ENCODE results near the gene PRR14. TPM values are rescaled to one million over a fixed set of nuclear protein-coding genes. Genes with fewer than 3 reads are reported as not detected.
A peak's percentile ranks its signal among the peaks of the same experiment; 100 is the strongest.
"Not testable (repeated sequence)": the region's sequence is repeated elsewhere in the genome, so short reads cannot be mapped to it uniquely, and the experiment has no call there.

PRR14 gene
- total RNA-seq, 1 experiment from 2014 or later = 5.4 TPM

DNA sequence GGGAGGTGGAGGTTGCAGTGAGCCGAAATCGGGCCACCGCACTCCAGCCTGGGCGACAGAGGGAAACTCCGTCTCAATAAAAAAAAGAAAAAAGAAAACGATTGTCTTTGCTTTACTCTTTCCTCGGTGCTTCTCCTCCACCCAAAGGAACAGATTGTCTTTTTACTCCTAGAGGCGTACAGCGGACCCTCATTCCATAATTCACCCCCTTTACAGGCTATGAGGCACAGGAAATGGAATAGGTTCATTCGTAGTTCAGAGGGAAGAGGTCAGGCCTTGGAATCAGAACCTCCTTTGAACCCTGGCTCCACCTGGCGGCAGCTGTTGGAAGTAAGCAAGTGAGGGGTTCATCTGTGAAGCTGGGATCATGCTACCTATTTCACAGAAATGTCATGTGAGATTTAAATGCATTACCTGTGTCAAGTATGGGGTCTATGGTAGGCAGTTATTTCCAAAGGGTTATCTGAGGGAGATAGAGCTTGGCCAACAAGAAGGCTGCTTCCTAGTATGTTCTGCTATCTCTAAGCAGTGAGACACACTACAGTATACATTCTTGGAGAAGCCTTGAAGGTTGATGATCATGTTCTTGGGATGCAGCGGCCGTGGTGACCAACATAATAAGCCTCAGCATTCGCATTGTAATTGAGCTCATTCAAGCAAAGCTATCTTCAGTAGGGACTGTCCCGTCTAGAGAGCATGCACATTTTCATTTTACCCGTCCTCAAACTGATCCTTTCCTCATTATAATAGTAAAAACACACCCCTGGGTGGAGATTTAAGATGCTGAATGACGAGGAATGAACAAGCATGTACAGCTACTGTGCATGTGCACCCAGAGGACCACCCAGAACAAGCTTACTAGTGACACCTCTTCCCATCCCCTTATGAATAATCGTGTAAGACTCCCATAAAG, 21.9 kb upstream of the PRR14 start:
- DNase-seq (ENCODE audit: low spot score) = peak; percentile 84
- in situ Hi-C loops (cut with HindIII; ENCODE audit: low sequenced_read_pairs) = loop anchor here (25.0 kb wide), 1 partner anchor 217 kb away; the partner anchor contains the start of gene ZNF771

DNA sequence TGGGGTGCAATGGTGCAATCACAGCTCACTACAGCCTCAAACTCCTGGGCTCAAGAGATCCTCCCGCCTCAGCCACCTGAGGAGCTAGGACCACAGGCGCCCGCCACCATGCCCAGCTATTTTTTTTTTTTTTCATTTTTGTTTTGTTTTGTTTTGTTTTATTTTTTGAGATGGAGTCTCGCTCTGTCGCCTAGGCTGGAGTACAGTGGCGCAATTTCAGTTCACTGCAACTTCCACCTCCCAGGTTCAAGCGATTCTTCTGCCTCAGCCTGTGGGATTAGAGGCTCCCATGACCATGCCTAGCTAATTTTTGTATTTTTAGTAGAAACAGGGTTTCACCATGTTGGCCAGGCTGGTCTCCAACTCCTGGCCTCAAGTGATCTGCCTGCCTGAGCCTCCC, 18.3 kb upstream of the PRR14 start:
- in situ Hi-C loops (cut with HindIII; ENCODE audit: low sequenced_read_pairs) = loop anchor here (5.0 to 25.0 kb wide), 2 partner anchors 60 to 220 kb away; partner anchors contain the start of gene ZNF771
- DNase-seq (ENCODE audit: low spot score) = not testable (repeated sequence)

DNA sequence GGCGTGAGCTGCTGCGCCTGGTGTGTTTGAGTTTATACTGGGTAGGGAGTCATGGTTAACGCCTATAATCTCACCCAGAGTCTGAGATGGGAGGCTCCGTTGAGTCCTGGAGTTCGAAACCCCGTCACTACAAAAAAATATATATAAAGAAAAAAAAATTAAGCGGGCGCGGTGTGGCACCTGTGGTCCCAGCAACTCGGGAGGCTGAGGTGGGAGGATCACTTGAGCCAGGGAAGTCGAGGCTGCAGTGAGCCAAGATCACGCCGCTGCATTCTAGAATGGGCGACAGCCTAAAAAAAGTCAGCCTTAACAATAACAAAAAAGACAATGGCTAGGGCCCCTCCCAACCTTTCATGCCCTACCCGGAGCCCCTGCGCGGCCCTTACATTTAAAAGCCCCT, 17.2 kb upstream of the PRR14 start:
- no peak for DNase-seq (ENCODE audit: low spot score)
- in situ Hi-C loops (cut with HindIII; ENCODE audit: low sequenced_read_pairs) = loop anchor here (5.0 to 25.0 kb wide), 2 partner anchors 59 to 221 kb away; partner anchors contain the start of gene ZNF771

DNA sequence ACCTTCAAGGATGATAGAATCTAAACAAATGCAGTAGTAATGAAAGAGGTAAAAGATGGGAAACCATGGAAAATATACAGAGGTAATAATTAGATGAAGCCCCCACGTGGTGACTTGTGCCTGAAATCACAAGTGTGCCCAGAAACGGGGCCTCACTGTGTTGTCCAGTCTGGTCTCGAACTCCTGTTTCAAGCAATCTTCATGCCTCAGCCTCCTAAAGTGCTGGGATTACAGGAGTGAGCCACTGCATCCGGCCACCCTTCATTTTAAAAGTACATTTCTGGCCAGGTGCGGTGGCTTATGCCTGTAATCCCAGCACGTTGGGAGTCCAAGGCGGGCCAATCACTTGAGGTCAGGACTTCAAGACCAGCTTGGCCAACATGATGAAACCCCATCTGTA, 14.2 kb upstream of the PRR14 start:
- in situ Hi-C loops (cut with HindIII; ENCODE audit: low sequenced_read_pairs) = loop anchor here (25.0 kb wide), 1 partner anchor 224 kb away; the partner anchor contains the start of gene ZNF771
- DNase-seq (ENCODE audit: low spot score) = no peak

DNA sequence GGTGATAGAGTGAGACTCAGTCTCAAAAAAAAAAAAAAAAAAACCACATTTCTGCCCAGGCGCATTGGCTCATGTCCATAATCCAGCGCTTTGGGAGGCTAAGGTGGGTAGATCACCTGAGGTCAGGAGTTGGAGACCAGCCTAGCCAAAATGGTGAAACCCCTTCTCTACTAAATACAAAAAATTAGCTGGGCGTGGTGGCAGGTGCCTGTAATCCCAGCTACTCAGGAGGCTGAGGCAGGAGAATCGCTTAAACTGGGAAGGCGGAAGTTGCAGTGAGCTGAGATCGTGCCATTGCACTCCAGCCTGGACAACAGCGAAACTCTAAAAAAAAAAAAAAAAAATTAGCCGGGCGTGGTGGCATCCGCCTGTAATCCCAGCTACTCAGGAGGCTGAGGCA, 13.6 kb upstream of the PRR14 start:
- in situ Hi-C loops (cut with HindIII; ENCODE audit: low sequenced_read_pairs) = loop anchor here (25.0 kb wide), 1 partner anchor 225 kb away; the partner anchor contains the start of gene ZNF771
- not testable (repeated sequence) for DNase-seq (ENCODE audit: low spot score)

DNA sequence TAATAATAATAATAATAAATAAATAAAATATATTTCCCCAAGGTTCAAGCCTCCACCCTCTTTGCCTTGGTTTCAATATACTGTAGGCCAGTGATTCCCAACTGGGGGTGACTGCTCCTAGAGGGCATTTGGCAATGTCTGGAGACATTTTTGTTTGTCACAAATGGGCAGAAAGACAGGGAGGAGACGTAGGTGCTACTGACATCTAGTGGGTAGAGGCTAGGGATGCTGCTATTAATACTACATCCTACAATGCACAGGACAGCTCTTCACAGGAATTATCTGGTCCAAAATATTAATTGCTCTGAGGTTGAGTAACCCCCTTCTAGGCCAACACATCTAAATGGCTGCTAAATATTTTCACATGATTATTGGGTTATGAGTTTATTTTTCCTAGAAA, 12.8 kb upstream of the PRR14 start:
- peak; percentile 34 for DNase-seq (ENCODE audit: low spot score)
- in situ Hi-C loops (cut with HindIII; ENCODE audit: low sequenced_read_pairs) = loop anchor here (25.0 kb wide), 1 partner anchor 226 kb away; the partner anchor contains the start of gene ZNF771

DNA sequence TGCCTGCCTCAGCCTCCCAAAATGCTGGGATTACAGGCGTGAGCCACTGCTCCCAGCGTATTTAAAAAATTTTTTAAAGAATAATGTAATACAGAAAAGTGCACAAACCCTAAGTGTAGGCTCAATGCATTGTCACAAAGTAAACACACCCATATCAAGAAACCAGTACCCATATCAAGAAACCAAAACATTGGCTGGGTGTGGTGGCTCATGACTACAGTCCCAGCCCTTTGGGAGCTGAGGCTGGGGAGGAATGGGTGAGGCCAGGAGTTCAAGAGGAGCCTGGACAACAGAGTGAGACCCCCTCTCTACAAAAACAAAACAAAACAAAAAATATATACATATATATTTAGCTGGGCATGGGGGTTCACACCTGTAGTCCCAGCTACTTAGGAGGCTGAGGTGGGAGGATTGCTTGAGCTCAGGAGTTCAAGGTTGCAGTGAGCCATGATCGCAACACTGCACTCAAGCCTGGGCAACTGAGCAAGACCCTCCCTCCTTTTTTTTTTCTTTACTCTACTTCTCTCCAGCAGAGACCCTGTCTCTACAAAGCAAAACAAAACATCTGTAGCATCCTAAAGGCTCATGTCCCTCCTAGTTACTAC, 9.3 kb upstream of the PRR14 start:
- in situ Hi-C loops (cut with HindIII; ENCODE audit: low sequenced_read_pairs) = loop anchor here (25.0 kb wide), 1 partner anchor 229 kb away; the partner anchor contains the start of gene ZNF771

DNA sequence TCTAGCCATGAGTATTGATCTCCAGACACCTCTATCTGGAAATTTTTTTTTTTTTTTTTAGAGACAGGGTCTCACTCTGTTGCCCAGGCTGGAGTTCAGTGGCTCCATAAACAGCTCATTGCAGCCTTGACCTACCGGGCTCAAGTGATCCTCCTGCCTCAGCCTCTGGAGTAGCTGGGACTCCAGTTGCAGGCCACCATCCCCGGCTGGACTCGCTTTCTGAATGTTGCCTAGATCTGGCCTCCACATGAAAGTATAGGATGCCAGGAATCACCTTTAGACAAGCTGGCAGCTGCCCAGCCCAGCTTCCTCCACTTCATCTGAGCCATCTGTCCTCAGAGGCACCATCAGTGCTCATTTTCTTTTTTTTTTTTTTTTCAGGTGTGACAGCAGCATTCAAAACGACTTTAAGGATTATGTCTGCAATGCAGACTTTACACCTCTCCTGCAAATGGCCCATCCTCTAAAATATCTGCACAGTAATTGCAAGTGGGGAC, 6.4 kb upstream of the PRR14 start:
- DNase-seq (ENCODE audit: low spot score) = peak; percentile 95
- in situ Hi-C loops (cut with HindIII; ENCODE audit: low sequenced_read_pairs) = loop anchor here (25.0 kb wide), 1 partner anchor 232 kb away; the partner anchor contains the start of gene ZNF771

More for the DNA sequence above, 9.3 kb upstream of the PRR14 start:
- DNase-seq (ENCODE audit: low spot score) = no peak

DNA sequence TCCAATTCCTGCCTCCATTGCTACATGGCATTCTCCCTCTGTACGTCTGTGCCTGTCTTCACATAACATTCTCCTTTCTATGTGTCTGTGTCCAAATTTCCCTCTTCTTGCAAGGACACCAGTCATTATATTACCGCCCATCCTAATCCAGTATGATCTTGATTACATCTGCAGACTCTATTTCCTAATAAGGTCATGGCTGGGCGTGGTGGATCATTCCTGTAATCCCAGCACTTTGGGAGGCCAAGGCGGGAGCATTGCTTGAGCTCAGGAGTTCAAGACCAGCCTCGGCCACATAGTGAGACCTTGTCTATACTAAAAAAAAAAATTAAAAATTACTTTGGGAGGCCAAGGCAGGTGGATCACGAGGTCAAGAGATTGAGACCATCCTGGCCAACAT, 5.0 kb upstream of the PRR14 start:
- in situ Hi-C loops (cut with HindIII; ENCODE audit: low sequenced_read_pairs) = loop anchor here (25.0 kb wide), 1 partner anchor 233 kb away; the partner anchor contains the start of gene ZNF771
- no peak for DNase-seq (ENCODE audit: low spot score)

DNA sequence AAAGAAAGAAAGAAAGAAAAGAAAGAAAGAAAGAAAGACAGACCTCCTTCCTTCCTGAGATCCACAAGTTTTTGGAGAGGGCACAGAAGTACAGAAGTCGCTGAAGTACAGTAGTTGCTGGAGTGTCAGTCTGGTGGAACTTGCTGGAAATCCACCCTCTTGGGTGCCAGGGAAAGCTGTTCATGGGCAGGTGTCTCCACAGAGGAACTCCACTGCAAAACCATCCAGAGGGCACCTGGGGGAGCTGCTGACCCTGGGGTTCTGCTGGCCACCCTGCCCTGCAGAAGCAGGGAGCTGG, 3.5 kb upstream of the PRR14 start:
- in situ Hi-C loops (cut with HindIII; ENCODE audit: low sequenced_read_pairs) = loop anchor here (25.0 kb wide), 1 partner anchor 235 kb away; the partner anchor contains the start of gene ZNF771
- DNase-seq (ENCODE audit: low spot score) = no peak

DNA sequence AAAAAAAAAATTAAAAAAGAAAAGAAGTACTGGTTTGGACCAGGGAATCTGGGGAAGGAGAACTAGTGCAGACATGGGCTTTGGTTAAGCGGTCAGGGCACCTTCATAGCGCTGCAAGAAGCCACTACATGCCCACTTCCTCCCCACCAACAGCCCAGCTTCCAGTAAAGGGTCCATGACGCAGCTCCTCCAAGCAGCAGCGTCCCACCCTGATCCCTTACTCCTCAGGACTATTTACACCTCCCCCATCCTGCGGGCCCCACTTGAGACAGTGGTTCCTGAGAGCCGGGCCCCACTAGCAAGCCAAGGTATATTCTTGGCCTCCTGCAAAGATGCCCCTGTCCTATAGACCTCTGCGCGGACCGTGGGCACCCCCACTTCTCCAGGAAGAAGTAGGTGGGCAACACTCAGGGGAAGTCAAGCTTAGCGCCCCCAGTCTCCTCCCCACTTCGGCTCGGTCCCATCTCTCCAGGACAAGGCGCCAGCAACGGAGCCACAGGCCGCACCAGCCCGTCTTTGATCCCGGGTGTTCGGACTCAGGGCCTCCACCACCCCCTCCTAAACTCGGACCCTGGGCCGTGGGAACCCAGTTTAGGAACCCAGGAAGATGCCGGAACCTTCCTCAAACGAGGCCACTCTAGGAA, 913 bp upstream of the PRR14 start:
- in situ Hi-C loops (cut with HindIII; ENCODE audit: low sequenced_read_pairs) = loop anchor here (25.0 kb wide), 1 partner anchor 238 kb away; the partner anchor contains the start of gene ZNF771
- no peak for DNase-seq (ENCODE audit: low spot score)

DNA sequence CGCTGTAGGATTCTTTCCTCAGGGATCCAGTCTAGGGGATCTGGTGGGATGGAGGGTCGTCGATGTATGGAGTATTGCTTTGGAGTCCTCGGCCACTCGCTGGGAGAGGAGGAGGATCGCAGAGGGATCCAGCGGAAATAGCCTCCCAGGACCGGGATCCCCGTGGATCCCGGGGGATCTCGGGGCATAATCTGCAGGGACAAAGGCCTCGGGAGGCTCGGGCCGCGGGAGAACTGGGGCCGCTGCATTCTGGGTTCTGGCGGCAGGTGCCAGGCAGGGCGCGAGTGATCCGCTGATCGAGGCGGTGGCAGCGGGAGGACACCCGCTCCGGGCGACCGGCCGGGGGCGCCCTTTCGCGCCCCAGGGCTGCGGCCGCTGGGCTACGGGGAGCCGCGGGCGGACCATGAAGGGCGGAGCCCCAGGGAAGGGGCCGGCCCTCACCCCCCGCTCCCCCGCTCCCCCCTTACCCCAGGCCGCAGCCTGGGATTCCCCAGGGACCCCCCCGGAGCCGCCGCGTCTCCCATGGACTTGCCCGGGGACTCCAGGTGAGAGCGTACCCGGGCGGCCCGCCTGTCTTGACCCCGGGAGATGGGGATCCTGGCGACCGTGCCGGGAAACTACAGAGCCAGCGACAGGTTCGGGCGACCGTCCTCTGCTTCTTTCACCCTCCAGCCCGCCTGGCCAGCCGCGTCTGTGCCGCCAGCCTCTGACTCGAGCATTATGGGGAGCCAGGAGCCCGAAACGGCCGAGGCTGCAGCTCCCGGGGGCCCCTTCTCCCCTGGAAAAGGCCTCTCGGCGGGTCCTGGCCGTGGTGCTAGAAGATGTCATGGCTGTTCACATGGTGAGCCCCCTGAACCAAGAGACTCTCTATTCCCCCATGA, 604 bp downstream of the PRR14 start:
- in situ Hi-C loops (cut with HindIII; ENCODE audit: low sequenced_read_pairs) = no loop called here
- DNase-seq (ENCODE audit: low spot score) = peak; percentile 46

DNA sequence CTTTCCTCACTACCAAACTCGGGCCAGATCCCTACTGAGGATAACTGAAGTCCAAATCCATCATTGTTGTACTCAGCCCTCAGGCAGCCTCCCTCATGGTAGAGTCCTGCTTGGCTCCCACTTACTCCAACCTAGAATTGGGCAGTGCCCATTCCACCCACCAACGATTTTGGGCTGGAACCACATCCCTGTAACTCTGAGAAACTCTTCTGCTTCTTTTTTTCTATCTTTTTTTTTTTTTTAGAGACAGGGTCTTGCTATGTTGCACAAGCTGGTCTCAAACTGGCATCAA, 1.2 kb downstream of the PRR14 start:
- DNase-seq (ENCODE audit: low spot score) = no peak
- in situ Hi-C loops (cut with HindIII; ENCODE audit: low sequenced_read_pairs) = no loop called here

DNA sequence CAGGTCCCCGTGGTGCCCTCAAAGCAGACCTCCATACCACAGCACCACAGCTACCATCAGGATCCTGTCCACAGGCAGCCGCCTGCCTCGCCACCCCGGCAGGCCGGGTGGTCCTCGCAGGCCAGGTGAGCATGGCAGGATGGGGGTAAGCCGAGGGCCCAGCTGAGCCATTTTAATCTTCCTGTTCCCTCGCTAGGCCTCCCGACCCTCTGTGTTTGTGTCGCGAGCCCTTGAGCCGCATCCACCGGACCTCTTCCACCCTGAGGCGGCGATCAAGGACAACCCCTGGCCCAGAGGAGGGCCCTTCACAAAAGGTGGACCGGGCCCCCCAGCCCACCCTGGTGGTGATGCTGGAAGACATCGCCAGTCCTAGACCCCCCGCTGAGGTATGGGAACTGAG, 2.0 kb downstream of the PRR14 start:
- in situ Hi-C loops (cut with HindIII; ENCODE audit: low sequenced_read_pairs) = no loop called here
- no peak for DNase-seq (ENCODE audit: low spot score)

DNA sequence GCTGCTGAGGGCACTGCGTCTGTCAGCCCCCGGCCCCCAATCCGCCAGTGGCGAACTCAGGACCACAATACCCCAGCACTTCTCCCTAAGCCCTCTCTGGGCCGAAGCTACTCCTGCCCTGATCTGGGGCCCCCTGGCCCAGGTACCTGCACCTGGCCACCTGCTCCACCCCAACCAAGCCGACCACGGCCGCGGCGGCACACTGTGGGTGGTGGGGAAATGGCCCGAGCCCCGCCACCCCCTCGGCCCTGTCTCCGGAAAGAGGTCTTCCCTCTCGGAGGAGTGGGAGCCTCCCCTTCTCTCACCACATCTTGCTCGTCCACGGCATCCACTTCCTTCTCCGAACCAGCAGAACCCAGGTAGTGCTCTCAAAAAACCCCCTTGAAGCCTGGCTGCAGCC, 4.1 kb downstream of the PRR14 start:
- in situ Hi-C loops (cut with HindIII; ENCODE audit: low sequenced_read_pairs) = no loop called here
- no peak for DNase-seq (ENCODE audit: low spot score)

DNA sequence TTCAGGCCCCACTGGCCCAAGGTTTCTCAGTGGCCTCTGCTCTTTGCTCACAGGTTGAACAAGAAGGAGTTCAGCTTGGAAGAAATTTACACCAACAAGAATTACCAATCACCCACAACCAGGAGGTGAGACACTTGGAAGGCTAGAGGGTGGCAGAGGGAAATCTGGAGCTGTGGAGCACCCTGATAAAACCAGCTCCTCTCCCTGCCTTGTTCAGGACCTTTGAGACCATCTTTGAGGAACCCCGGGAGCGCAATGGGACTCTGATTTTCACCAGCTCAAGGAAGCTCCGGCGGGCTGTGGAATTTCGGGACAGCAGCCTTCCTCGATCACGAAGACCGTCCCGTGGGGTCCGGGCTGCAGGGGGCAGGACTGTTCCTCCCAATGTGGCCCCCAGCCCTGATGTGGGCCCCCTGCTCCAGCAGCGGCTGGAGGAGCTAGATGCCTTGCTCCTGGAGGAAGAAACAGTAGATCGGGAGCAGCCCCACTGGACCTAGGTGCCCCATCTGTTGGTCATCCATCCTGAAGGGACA, 5.1 kb downstream of the PRR14 start:
- in situ Hi-C loops (cut with HindIII; ENCODE audit: low sequenced_read_pairs) = no loop called here
- DNase-seq (ENCODE audit: low spot score) = no peak

DNA sequence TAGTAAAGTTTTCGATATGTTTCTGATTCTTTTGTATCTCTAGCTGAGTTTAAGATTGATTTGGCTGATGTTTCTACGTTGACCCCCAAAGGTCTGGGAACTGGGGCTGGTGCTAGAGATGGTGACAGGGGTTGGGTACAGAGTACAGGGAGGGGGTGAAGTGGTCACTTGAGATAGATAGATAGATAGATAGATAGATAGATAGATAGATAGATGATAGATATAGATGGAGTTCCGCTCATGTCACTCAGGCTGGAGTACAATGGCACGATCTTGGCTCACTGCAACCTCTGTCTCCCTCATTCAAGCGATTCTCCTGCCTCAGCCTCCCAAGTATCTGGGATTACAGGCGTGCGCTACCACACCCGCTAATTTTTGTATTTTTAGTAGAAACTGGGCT, 5.6 kb downstream of the PRR14 start:
- no peak for DNase-seq (ENCODE audit: low spot score)
- in situ Hi-C loops (cut with HindIII; ENCODE audit: low sequenced_read_pairs) = no loop called here
